Stimulated activated CD4-positive, alpha-beta T cell treated with anti-CD3 and anti-CD28 coated beads, Interleukin-12 subunit alpha, Interleukin-12 subunit beta, amount 100 ng/mL, for 48 hours (primary cell): ENCODE measurements around the gene ABCD1.

Source experiments
- DNase-seq, 3 donors: peaks; one replicate each; pipeline ENCODE4 v3.0.0-alpha.2; 2020; ENCODE audit warnings: low read depth in 2 of 3, low spot score in 1 of 3

ABCD1 gene

GRCh38 chrX:153773218-153773611 is 48.6 kb downstream of the ABCD1 start:
- no peak for DNase-seq

- no peak for DNase-seq
Observed at GRCh38 chrX:153773741-153774575, 49.3 kb downstream of the ABCD1 start.

- no peak for DNase-seq
Observed at GRCh38 chrX:153774576-153775292, 50.1 kb downstream of the ABCD1 start.

GRCh38 chrX:153775293-153776119 is 50.9 kb downstream of the ABCD1 start:
- no peak for DNase-seq

- no peak for DNase-seq
Observed at GRCh38 chrX:153776120-153776599, 51.5 kb downstream of the ABCD1 start.

- DNase-seq = no peak
Observed at GRCh38 chrX:153776611-153777045, 52.0 kb downstream of the ABCD1 start.

GRCh38 chrX:153777261-153778090 is 52.8 kb downstream of the ABCD1 start:
- no peak for DNase-seq

GRCh38 chrX:153778181-153778580 is 53.5 kb downstream of the ABCD1 start:
- DNase-seq = no peak

GRCh38 chrX:153778684-153779101 is 54.0 kb downstream of the ABCD1 start:
- no peak for DNase-seq

GRCh38 chrX:153779891-153780677 is 55.4 kb downstream of the ABCD1 start:
- no peak for DNase-seq

GRCh38 chrX:153780678-153781427 is 56.2 kb downstream of the ABCD1 start, which contains the start of gene SRPK3:
TSS of gene SRPK3 (plus strand) at chrX:153781041. CDS start at chrX:153781087, 46 bp downstream.
- DNase-seq = no peak

- DNase-seq = no peak
Observed at GRCh38 chrX:153781428-153782047, 56.9 kb downstream of the ABCD1 start.

- DNase-seq = no peak
Observed at GRCh38 chrX:153782313-153782712, 57.7 kb downstream of the ABCD1 start.

- DNase-seq = no peak
Observed at GRCh38 chrX:153782871-153783270, 58.2 kb downstream of the ABCD1 start.

GRCh38 chrX:153783378-153784013 is 58.8 kb downstream of the ABCD1 start:
- no peak for DNase-seq

GRCh38 chrX:153784325-153784967 is 59.8 kb downstream of the ABCD1 start:
- DNase-seq = no peak

GRCh38 chrX:153786669-153787068 is 62.0 kb downstream of the ABCD1 start:
- DNase-seq = no peak
